Measurements from ENCODE around the gene RNF169.
A peak's percentile ranks its signal among the peaks of the same experiment; 100 is the strongest.
"Not testable (repeated sequence)": the region's sequence is repeated elsewhere in the genome, so short reads cannot be mapped to it uniquely, and the experiment has no call there.

Gene RNF169

GRCh38 chr11:74825596-74825995, 76.9 kb downstream of the RNF169 start:
- DNase-seq, result not testable (repeated sequence)

- no peak for DNase-seq
These were observed 78.3 kb downstream of the RNF169 start for GRCh38 chr11:74826901-74827300.

DNA sequence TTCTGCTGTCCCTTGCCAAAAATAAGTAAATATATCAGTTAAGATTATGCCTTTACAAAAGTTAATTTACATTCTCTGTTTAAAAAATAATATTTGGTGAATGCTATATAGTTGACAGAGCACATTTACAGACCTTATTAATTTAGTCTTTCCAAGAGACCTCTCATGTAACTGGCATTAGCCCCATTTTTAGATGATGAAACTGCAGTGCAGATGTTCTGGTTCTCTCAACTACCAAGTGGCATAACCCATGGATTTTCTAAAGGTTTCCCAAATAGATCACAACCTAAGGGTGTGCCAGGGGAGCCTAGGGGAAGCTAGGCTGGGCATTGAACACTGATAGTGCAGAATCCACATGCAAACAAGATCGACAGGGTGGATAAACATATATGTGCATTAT, 88.5 kb downstream of the RNF169 start:
- DNase-seq, result no peak

DNA sequence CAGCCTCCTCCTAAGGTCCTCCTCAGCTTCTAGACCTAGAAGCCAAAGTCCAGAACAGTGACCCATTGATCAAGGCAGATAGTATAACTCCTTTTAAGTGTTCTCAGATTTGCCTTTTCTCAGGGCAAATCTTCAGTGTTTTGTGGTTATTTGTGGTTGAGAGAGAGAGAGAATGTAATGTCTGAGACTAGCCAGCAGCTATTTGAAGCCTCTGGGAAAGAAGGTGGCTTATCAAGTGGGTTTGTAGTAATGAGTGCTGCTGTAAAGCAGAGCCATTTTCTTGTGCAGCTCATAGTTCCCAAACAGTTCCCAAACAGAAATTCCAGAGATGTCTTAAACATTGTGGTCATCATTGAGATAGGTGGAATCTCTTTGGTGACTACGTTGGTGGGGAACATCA, 89.5 kb downstream of the RNF169 start:
- DNase-seq, result no peak

- DNase-seq, result no peak
These were observed 90.8 kb downstream of the RNF169 start for GRCh38 chr11:74839446-74839845.

DNA sequence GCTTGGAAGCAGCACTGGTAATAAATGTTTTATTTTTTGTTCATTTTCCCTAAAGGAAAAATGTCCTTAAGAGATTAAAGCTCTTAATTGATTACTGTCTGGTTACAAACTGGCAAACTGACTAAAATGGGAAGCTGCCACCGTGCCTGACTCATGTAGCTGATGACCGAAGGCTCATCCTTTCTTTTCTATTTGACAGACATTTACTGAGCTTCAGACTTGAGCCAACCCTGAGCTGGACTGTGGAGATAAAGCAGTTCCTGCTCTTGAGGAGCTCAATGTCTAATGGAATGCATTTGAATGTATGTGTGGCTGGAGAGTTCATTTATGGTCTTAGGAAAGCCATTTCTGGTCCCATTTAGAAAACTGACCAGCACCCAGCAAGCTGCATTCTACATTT, 91.3 kb downstream of the RNF169 start:
- DNase-seq, result no peak

- DNase-seq, result no peak
These were observed 91.8 kb downstream of the RNF169 start for GRCh38 chr11:74840486-74840885.

- no peak for DNase-seq
These were observed 94.3 kb downstream of the RNF169 start for GRCh38 chr11:74842967-74843366.

- no peak for DNase-seq
These were observed 95.4 kb downstream of the RNF169 start for GRCh38 chr11:74844072-74844471.

- no peak for DNase-seq
These were observed 96.2 kb downstream of the RNF169 start for GRCh38 chr11:74844865-74845264.

- DNase-seq, result no peak
These were observed 97.4 kb downstream of the RNF169 start for GRCh38 chr11:74845978-74846517.

DNA sequence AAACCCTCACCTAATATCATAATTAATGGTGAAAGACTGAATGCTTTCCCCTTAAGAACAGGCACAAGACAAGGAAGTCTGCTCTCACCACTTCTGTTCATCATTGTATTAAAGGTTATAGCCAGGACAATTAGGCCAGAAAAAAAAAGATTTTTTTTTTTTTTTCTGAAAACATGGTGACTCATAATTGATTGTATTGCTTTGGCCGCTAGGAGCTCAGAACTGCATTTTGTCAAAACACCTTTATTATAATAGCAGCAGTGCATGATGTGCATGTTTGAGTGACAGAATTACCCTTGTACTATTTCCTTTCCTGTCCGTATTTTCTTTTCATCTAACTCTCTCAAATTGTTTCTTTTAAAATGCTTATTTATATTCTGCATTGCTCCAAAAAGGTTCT, 98.1 kb downstream of the RNF169 start:
- no peak for DNase-seq

GRCh38 chr11:74847395-74847794, 98.7 kb downstream of the RNF169 start:
- no peak for DNase-seq

- no peak for DNase-seq
These were observed 99.2 kb downstream of the RNF169 start for GRCh38 chr11:74847895-74848294.

DNA sequence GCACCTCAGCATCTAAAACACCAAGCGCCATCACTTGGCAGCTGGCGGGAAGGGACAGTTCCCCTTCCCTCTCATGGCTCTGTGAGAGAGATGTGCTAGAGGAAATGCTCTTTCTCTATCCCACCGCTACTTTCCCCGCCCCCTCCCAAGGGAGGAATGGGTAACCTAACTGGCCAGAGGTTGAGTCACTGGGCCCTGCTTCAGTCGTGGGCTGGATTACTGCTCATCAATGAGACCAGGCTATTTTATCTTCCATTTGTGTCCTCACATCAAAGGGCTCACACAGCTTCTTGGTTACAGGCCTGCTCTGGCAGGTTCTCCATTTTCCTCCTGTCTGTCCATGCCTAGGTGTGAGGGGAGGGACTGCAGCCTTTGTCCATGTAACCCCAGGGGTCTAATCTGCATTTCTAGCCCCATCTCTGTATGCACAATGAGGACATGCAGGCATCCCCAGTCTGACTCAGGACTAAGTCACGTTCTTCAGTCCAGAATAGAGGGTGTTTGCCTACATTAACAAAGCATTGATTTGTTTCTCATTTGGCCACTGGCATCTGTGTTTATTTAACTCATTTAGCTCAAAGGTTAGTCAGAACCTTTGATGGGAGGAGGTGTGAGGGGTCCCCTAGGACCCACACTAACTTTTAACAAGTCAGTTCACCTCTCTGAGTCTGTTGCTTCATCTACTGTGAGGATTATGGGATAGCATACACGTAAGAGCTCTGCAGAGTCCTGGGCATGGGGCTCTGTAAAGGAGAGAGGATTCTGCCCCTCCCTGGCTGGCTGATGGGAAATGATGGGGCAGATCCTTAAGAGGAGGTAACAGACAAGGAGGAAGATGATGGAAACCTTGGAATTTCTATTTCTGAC, 101.1 kb downstream of the RNF169 start:
- no peak for DNase-seq

DNA sequence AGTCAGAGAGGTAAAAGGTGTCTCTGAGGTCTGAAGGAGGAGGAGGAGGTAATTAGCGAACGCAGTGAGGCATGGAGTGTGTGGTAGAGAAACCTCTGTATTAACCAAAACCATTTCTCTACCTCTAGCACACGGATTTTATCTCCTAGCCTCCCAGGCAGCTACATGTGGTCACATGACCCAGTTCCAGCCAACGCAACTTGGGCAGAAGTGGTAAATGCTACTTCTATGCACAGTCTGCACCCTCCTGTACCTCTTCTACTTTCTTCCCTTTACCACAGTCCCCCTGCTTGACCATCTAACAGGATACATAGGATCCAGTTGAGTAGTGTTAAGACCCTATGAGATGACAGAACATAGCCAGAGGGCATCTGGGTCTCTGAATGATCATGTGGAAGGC, 104.6 kb downstream of the RNF169 start:
- no peak for DNase-seq

DNA sequence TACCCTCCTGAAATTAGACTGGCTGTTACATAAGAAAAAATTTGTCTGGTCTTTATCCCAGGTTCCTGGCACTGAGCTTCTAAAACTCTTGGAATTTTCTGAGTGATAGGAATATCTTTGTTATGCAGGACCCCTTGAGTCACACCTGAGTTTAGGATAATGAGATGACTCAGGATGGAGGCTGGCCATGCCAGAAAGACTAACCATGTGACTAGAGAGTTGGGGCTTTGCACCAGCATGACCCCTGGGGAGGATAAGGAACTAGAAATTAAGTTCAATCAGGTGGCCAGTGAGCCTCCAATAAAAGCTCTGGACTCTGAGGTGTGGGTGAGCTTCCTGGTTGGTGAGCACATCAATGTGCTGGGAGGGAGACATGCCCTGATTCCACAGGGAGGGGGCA, 112.1 kb downstream of the RNF169 start:
- no peak for DNase-seq

DNA sequence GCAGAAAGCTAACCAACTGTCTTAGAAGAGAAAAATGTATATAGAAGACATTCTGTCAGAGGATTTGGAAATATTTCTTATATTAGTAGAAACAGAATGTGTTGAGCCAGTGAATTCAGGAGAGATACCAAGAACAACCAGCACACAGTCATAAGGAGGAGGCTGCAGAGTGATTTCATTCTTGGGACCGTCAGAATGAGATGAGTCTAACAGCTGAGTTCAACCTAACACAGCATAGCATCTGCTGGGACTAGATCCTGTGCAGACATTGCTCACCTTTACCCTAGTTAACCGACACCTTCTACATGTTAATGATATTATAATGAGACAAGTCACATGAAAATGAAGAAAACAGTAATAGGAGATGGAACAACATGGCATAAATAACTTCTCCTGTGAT, 114.8 kb downstream of the RNF169 start:
- no peak for DNase-seq

GRCh38 chr11:74866557-74866956, 117.9 kb downstream of the RNF169 start:
- DNase-seq, result no peak

- DNase-seq, result peak; percentile 18
These were observed 121.8 kb downstream of the RNF169 start for GRCh38 chr11:74870485-74870884.

DNA sequence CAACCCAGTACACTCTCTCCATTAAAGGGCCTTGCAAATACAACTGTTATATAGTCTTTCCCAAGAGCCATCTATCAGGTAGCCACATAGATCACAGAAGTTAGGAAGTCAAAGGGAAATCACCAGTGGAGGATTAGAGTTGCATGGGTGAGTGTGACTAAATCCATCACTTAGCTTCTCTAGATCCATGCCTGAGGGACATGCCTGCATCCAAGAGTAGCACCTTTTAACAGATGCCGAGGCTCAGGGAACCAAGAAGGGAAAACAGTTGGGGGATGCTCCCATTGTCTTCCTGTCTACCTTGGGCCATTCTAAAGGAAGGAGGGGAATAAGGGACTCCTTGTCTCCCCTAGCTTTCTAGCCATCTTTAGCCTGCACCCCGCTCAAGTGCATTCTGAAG, 122.4 kb downstream of the RNF169 start:
- no peak for DNase-seq

- no peak for DNase-seq
These were observed 128.5 kb downstream of the RNF169 start for GRCh38 chr11:74877132-74877531.

Data from NCI-H2029 (cell line).